Activated CD4-positive, alpha-beta T cell treated with anti-CD3 and anti-CD28 coated beads, Interleukin-2, amount 50 U/mL, for 16 hours (primary cell): ENCODE results near the gene MFSD12.
"Not testable (repeated sequence)": the region's sequence is repeated elsewhere in the genome, so short reads cannot be mapped to it uniquely, and the experiment has no call there.

ENCODE experiments used
- DNase-seq: peaks from one replicate; pipeline ENCODE4 v3.0.0-alpha.2; 2020

The MFSD12 gene

DNA sequence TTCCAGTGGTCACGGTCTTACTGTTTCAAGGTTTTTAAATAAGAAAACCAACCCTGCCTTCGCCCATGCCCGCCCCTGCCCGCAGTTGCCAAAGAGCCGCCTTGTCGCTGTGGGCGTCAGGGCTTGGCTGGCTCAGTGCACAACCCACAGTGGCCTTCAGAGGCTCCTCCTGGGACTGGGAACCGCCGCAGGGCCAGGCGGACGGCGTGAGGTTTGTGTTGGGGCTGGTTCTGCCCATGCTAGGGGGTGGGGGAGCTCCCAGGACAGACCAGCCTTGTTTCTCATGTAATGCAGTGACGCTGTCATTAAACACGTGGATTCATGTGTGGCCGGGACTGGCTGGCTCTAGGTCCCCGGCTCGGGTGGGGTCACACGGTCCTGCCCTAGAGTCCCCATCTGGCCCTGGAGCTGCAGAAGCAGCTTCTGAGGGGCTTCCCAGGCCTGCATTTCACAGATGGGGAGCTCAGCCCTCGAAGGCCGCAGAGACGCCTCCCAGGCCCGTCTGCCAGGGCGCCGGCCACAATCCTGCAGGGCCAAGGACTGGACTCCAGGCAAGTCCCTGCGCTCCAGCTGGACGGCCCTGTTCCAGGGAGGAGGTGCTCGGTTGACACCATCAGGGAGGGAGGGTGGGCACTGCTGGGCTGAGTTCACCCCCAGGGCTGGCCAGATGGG lies 20.8 kb downstream of the MFSD12 start:
- no peak for DNase-seq

DNA sequence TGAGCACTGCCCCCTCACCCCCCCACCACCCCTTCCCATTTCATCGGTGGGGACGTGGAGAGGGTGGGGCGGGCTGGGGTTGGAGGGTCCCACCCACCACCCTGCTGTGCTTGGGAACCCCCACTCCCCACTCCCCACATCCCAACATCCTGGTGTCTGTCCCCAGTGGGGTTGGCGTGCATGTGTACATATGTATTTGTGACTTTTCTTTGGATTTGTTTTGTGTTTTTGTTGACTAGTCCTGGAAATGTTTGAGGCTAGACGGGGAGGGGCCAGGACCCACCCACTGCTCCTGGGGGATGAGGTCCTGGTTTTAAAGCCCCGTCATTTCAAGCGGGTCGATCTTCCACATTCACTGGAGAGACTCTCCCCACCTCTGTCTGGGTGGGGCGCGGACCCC lies 21.4 kb downstream of the MFSD12 start:
- DNase-seq, result no peak

DNA sequence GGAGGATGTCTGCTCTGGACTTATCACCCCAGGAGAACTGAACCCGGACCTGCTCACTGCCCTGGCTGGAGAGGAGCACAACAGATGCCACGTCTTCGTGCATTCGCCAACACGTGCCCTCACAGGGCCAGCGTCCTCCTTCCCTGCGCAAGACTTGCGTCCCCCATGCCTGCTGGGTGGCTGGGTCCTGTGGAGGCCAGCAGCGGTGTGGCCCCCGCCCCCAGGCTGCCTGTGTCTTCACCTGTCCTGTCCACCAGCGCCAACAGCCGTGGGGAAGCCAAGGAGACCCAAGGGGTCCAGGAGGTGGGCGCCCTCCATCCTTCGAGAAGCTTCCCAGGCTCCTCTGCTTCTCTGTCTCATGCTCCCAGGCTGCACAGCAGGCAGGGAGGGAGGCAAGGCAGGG lies 21.8 kb downstream of the MFSD12 start:
- DNase-seq, result no peak

DNA sequence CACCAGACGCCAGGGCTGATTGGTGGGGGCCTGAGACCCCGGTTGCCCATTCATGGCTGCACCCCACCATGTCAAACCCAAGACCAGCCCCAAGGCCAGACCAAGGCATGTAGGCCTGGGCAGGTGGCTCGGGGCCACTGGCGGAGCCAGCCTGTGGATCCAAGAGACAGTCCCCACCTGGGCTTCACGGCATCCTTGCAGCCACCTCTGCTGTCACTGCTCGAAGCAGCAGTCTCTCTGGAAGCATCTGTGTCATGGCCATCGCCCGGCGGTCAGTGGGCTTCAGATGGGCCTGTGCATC lies 22.2 kb downstream of the MFSD12 start:
- DNase-seq, result no peak

DNA sequence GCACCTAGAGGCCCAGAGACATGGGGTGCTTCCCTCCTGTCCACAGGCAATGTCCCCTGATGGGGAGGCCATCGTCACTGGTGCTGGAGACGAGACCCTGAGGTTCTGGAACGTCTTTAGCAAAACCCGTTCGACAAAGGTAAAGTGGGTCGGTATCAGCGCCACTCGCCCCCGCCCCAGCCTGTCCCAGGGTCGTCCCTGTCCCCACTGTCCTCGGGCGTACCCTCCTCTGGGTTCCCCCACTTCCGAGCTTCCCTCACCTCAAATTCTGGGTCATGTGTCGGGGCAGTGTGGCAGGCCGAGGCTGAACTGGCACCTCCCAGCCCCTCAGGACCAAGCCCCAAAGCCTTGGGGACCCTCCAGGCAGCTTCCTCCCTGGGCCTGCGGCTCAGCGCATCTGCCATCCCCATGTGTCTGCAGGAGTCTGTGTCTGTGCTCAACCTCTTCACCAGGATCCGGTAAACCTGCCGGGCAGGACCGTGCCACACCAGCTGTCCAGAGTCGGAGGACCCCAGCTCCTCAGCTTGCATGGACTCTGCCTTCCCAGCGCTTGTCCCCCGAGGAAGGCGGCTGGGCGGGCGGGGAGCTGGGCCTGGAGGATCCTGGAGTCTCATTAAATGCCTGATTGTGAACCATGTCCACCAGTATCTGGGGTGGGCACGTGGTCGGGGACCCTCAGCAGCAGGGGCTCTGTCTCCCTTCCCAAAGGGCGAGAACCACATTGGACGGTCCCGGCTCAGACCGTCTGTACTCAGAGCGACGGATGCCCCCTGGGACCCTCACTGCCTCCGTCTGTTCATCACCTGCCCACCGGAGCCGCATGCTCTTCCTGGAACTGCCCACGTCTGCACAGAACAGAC lies 22.8 kb downstream of the MFSD12 start:
- DNase-seq, result no peak

DNA sequence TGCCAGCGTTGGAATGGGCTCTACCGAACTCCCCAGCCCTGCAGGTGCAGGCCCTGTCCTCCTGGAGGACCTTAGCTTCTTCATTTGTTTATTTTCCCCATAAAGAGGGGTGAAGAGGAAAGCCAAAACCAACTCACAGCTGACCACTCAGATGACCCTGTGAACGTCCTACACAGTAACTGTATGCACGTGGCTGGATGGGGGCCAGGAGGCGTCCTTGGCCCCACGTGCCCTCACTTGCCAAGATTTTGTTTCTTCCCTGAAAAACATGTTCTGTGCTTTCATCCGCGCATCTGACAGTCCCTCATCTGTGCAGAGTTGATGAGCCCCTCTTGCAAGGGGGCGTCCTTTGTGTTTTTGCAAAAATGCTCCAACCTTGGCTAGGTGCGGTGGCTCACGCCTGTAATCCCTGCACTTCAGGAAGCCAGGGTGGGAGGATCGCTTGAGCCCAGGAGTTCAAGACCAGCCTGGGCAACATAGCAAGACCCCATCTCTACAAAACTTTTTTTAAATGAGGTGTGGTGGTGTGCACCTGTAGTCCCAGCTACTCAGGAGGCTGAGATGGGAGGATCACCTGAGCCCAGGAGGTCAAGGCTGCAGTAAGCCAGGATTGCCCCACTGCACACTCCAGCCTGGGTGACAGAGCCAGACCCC lies 23.7 kb downstream of the MFSD12 start:
- DNase-seq, result no peak

DNA sequence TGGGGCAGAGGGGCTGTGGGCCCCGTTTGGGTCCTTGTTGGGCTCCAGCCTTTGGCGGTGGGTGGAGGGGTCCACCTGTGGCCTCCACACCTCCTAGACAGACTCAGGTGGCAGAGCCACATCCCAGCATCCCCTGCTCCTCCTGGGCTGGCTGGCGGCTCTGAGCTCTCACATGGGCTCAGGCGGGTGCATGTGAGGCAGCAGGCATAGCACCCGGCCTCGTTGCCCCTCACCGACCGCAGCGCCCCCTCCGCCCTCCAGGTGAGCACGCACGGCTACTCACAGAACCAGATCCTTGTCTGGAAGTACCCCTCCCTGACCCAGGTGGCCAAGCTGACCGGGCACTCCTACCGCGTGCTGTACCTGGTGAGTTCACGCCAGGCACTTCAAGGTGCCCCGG lies 24.4 kb downstream of the MFSD12 start:
- no peak for DNase-seq

DNA sequence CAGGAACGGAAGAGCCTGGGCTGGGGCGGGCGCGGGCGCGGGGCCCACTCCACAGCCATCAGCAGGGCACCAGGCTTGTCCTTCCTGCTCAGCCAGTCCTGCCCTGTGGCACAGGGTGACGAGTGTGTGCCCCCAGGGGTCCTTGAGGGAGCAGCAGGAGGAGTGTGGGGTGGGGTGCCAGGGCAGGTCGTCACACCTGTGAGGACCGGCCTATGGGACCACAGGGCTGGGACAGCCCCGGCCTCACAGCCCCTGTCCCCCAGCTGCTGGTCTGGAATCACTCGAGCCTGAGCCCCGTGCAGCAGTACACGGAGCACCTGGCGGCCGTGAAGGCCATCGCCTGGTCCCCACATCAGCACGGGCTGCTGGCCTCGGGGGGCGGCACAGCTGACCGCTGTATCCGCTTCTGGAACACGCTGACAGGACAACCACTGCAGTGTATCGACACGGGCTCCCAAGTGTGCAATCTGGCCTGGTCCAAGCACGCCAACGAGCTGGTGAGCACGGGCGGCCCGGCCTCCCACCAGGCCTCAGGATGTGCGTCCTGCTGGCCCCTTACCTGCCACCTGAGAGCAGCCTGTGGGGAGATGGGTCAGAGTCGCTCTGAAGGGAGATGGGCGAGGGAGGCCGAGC lies 25.1 kb downstream of the MFSD12 start:
- DNase-seq, result no peak

DNA sequence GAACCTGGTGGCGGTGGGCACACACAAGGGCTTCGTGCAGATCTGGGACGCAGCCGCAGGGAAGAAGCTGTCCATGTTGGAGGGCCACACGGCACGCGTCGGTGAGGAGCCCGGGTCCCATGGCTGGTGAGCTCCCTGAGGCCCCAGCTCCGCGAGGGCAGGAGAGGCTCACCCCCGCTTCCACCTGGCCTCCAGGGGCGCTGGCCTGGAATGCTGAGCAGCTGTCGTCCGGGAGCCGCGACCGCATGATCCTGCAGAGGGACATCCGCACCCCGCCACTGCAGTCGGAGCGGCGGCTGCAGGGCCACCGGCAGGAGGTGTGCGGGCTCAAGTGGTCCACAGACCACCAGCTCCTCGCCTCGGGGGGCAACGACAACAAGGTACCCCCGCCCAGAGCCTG lies 25.7 kb downstream of the MFSD12 start:
- DNase-seq, result no peak

DNA sequence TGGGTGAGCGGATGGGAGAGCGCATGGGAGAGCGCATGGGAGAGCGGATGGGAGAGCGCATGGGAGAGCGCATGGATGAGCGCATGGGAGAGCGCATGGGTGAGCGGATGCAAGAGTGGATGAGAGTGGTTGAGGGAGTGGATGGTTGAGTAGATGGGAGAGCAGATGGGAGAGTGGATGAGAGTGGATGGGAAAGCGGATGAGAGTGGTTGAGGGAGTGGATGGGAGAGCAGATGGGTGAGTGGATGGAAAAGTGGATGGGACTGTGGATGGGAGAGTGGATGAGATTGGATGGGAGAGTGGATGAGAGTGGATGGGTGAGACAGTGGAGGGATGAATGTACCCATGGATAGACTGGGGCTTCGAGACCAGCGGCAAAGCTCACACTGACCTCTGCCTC lies 27.0 kb downstream of the MFSD12 start:
- DNase-seq, result no peak

DNA sequence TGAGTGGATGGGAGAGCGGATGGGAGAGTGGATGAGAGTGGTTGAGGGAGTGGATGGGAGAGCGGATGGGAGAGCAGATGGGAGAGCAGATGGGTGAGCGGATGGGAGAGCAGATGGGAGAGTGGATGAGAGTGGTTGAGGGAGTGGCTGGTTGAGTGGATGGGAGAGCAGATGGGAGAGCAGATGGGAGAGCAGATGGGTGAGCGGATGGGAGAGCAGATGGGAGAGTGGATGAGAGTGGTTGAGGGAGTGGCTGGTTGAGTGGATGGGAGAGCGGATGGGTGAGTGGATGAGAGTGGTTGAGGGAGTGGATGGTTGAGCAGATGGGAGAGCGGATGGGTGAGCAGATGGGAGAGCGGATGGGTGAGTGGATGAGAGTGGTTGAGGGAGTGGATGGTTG lies 28.1 kb downstream of the MFSD12 start:
- not testable (repeated sequence) for DNase-seq

DNA sequence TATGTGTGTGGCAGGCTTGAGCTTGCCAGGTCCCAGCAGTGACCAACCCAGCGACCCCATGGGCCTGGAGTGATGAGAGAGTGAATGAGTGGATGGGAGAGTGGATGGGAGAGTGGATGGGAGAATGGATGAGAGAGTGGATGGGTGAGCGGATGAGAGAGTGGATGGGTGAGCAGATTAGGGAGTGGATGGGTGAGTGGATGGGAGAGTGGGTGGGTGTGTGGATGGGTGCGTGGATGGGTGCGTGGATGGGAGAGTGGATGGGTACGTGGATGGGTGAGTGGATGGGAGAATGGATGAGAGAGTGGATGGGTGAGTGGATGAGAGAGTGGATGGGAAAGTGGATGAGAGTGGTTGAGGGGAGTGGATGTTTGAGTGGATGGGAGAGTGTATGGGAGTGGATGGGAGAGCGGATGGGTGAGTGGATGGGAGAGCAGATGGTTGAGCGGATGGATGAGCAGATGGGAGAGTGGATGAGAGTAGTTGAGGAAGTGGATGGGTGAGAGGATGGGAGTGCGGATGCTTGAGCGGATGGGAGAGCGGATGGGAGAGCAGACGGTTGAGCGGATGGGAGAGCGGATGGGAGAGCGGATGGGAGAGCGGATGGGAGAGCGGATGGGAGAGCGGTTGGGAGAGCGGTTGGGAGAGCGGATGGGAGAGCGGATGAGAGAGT lies 28.7 kb downstream of the MFSD12 start:
- no peak for DNase-seq

DNA sequence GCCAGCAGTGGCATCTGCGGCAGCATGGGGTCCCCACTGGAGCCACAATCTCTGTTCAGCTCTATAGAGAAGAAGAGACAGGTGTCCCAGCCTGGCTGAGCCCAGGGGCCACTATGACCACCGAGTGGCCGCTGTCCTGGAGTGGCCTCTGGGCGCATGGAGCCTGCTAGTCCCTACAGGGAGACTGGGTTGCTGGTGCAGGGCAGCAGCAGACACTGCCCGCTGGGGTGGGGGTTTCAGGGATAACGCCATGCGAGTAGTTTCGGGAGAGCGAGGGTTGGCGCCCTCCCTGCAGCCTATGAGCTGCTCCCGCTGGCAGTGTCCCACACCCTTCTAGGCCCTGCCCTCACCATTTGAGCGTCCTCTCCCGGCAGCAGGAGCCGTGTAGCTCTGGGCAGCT lies 29.3 kb downstream of the MFSD12 start:
- no peak for DNase-seq

DNA sequence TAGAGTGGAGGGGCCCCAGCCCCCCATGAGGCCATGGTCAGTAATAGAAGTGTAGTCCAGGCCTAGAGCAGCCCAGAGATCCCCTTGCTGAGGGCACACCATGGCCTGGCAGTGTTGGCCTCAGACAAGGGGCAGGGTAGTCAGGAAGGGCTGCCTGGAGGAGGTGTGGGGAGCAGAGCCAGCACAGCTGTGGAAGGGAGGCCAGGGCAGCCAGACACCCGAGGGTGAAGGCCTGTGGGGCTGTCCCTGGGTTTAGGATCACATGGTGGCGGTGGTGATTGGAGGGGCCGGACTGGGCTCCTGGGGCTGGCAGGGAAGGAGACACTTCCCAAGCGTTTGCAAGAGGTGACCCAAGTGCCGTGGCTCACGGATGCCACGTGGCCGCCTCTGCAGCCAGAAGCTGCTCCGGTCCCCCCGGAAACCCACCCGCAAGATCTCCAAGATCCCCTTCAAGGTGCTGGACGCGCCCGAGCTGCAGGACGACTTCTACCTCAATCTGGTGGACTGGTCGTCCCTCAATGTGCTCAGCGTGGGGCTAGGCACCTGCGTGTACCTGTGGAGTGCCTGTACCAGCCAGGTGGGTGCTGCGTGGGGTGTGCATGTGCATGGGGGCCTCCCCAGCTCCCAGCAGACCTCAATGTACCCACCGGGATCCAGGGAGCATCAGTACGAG lies 30.0 kb downstream of the MFSD12 start:
- DNase-seq, result no peak

DNA sequence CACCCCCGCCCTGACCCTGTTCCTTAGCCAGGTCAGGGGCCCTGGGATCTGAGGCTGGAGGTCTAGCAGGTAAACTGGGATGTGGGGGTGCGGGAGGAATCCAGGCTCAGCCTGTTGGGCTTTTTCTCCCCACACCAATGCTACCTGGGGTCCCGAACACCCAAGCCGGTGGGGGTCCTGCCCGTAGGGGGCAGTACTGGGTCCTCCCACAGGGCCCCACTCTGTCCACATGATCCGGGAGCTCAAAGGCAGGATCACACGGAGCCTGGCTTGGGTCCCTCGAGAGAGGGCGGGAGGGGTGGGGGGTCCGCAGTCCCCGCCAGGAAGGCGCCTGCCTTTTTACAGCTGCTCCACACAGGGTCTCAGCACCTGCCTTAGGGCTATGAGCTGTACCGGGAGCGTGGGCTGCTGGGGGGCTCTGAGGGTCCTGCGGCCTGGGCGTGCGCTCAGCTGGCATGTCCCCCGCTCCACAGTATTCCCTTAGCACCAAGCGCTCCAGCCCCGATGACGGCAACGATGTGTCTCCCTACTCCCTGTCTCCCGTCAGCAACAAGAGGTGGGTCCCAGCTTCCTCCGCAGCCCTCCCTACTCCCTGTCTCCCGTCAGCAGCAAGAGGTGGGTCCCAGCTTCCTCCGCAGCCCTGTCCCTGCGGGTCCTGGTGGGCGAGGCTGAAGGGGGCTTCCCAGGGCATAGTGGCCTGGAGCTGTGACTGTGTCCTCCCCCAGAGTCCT lies 30.7 kb downstream of the MFSD12 start:
- no peak for DNase-seq

DNA sequence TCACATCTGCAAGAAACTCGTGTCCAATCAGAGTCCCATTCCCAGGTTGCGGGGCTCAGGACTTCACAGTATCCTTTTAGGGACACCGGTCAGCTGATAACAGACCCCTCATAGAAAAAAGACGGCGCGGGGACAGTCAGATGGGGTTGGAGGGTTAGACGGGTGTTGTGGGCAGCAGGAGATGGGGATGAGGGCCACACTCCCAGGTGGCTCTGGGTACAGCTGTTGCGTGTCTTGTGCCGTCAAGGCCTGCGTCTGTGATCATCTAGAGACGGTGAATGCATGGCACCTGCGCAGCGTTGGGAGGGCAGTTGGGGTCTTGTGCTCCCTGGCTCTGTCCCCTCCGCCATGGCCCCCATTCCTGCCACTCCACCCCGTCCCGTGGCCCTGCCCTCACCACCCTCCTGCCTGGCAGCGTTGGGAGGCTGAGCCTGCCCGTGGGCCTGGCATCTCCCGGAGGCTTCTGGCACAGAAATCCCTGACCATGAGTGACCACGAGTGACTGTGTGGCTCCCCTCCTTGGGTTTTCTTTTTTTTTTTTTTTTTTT lies 32.4 kb downstream of the MFSD12 start:
- DNase-seq, result no peak

DNA sequence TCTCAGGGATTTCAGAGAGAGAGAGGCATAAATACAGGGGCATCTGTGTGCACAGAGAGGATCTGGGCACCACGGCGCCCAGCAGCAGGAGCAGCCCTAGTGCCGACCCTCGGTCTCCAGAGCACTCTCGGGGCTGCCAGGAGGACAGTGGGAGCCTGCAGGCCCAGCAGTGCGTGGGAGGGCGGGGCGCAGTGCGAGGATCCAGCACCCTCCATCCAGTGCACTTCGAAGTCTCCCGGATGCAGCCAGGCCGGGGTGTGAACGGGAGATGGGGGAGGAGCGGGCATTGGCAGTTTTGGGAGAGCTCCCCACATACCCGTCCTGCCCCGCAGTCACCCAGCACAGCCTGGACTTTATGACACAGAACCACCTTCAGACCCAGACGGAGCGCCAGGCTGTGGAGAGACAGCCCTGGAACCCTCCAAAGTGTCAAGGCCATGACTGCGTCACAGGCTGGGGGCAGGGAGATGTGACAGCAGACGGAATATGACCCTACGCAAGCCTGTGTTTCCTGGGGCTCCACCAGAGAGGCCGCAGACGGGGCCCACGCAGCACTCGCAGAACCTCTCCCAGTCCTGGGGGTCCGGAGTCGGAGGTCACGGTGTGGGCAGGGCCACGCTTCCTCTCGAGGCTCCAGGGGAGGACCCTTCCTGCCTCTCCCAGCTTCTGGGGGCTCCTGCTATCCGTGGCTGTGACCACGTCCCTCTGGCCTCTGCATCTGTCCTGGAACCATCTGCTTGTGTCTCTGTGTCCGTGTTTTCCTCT lies 33.1 kb downstream of the MFSD12 start:
- no peak for DNase-seq

DNA sequence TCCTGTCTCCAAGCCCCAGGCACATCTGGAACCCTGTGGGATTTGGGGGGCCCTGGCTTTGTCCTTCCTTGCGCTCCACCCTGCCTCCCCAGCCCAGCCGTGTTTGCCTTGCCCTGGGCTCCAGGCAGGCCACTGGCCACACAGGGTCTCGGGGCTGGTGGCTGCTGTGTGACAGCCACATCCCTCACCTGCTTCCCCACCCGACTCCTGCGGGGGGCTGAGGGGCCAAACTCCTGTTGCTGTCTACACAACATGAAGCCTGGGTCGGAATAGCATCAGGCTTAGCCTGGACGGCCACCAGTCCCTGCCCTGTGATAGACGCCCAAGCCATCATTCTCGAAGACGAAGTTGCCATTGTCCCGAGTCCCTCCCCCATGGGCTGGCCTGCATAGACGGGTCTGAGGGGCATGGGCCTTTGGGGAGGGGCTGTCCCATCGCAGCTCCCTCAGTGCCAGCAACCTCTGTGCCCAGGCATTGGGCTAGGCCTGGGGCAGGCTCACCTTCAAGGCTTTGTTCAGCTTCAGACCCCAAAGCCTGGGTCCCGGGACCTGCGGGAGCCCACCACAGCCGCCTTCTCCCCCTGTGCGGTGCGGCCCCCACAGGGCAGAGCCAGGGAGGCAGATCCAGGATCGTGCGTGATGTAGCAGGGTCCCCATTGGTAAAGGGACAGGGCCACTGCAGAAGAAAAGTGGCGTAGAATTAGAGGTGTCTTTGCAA lies 33.9 kb downstream of the MFSD12 start:
- DNase-seq, result no peak

DNA sequence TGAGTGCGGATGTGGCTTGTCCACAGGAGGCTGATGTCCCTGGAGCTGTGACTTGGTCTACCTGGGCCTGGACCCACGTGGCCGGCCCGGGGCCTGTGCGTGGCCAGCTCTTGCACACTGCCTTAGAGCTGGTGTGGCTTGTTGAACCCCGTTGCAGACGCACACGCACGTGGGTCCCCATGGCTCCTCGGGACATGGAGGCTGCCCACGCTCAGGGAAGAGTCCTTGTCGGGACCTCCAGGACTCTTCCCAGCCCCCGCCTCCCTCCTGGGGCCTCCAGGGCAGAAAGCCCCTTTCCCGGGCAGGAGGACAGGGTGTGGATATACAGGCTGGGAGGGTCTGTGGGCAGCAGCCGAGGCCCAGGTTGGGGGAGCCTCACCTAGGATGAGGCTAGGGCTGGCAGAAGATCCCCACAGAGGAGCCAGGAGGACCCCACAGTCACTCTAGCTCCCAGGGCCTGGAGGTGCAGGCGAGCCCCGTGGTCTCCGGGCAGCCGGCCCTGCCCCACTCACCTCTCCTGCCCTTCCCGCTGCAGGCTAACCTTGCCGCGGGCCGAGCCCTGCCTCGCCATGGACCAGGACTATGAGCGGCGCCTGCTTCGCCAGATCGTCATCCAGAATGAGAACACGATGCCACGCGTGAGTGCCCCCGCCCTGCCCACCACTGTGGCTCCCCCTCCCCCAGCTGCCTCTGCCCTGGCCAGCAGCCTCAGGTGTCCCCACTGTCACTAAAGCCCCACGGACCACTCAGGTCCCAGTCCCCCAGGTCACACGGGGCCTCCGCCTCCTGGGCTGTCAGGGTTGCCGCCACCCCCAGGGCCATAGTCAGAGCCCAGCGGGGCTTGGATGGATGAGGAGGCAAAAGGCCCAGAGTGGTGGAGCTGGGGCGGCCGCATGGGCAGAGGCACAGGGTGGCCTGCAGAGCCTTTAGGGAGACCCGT lies 34.7 kb downstream of the MFSD12 start:
- no peak for DNase-seq
